ENCODE data around the gene NHERF1.

Gene NHERF1

GRCh38 chr17:74784125-74784810 is 35.8 kb downstream of the NHERF1 start:
- DNase-seq (ENCODE audit: low read depth) = no peak

DNA sequence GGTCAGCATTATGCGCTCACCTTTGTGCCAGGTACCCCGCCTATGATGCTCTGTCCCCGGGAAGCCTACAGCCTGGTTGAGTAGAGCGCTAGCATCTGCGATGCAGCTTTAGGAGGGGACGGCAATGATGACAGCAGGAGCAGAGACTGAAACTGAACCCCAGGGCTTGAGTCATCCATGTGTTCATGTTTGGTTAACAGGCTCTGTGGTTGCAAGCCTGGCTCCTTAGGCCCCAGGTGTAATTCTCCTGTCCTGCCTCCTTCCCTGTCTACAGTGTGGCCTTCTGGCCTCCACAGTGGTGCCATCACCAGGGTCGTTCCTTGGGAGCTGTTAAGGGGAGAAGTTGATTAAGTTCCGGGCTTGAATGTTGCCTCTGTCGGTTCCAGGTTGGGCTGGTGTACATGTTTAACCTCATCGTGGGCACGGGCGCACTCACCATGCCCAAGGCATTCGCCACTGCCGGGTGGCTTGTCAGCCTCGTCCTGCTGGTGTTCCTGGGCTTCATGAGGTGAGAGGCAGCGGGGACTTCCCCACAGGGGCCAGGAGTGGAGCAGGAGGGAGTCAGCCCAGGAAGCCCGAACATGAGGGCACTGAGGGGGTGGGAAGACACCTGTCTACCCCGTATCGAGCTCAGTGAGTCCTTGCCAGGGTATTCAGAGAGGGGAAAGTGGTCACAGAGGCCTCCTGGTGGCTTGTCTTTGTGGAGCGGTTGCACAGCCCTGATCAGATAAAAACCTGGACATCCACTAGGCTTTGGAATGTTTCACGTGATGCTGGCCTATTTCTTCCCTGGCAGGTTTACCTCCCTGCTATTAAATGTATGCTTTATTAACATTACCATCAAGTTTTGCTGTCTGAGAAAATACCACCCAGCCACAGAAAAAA is 36.9 kb downstream of the NHERF1 start:
- DNase-seq (ENCODE audit: low read depth) = no peak

DNA sequence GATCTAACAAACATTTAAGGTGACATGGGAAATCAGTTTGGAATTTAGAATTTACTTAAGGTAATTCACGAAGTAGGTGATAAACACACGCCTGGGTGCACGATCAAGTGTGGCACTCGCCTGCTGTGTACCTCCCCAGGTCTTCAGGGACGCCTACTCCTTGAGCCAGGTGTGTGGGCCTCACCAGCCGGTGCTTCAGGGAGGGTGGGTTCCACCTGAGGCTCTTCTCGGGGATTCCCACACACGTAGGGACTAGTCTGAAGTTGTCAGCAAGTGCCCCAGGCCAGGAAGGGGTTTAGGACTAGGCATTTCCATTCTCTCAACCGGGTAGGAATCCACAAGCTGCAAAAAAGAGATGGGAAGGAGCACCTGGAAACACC is 37.5 kb downstream of the NHERF1 start:
- no peak for DNase-seq (ENCODE audit: low read depth)

- no peak for DNase-seq (ENCODE audit: low read depth)
These were observed 38.1 kb downstream of the NHERF1 start for GRCh38 chr17:74786431-74787055.

DNA sequence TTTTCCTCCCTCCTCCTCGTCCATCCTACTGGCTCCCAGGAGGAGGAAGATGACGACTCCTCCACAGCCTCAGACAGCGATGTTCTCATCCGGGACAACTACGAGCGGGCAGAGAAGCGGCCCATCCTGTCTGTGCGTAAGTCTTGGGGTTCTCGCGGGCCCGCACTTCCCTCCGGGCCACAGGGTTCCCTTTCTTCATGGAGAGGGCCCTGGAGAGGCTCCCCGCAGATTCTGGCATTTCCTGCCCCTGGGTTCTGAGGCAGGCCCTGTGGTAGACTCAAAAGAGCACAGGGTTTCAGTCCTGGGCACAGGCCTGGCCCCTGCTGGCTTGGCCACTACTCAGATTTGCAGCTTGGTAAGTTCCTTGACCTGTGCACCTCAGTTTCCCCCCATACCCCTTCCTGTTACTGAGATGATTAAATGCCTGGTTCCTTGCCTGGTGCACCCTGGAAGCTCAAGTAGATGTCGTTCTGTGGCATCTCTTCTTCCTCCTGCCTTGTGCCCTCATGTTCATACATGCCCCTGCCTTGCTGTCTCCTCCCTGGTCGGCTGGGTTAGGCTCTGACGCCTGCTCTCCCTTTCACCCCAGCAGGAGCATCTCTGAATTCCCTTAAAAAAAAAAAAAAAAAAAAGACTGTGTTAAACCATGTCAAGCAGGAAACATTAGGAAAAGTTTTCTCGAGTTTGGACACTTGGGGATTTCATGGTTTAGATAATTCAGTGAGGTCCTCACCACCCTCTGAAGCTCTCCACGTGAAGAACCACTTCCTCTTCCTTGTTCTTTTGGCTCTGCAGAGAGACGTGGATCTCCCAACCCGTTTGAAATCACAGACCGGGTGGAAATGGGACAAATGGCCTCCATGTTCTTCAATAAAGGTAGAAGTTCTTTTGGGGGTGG is 42.0 kb downstream of the NHERF1 start:
- DNase-seq (ENCODE audit: low read depth) = no peak

DNA sequence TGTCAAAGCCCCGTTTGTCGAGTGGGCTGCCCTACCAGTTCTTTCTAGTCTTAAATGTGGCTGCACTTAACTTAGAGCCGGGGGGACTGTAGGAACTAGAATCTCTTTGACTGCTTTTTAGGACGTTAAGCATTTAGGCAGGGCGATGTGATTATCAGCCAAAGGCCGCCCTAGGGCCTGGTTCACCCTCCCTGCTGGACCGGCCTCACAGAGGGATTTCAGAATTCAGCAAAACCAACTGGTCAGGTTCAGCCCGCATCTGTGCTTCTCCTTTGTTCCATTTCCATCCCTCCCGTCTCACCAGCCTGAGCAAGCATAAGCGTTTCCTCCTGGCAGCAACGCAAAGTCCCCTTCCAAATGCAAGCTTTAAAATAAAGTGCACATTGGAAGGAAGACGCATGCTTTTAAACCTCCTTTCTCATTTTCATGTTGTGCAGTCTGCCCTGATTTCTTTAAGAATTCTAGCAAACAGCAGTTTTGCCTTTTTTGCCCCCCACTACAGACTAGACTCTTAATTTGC is 44.2 kb downstream of the NHERF1 start:
- DNase-seq (ENCODE audit: low read depth) = no peak

- no peak for DNase-seq (ENCODE audit: low read depth)
These were observed 47.0 kb downstream of the NHERF1 start for GRCh38 chr17:74795327-74796020.

- DNase-seq (ENCODE audit: low read depth) = no peak
These were observed 47.8 kb downstream of the NHERF1 start for GRCh38 chr17:74796211-74796610.

GRCh38 chr17:74796866-74797265 is 48.4 kb downstream of the NHERF1 start:
- DNase-seq (ENCODE audit: low read depth) = no peak

GRCh38 chr17:74797824-74798223 is 49.4 kb downstream of the NHERF1 start:
- DNase-seq (ENCODE audit: low read depth) = no peak

GRCh38 chr17:74798239-74798707 is 49.8 kb downstream of the NHERF1 start:
- no peak for DNase-seq (ENCODE audit: low read depth)

- no peak for DNase-seq (ENCODE audit: low read depth)
These were observed 50.7 kb downstream of the NHERF1 start for GRCh38 chr17:74799097-74799496.

DNA sequence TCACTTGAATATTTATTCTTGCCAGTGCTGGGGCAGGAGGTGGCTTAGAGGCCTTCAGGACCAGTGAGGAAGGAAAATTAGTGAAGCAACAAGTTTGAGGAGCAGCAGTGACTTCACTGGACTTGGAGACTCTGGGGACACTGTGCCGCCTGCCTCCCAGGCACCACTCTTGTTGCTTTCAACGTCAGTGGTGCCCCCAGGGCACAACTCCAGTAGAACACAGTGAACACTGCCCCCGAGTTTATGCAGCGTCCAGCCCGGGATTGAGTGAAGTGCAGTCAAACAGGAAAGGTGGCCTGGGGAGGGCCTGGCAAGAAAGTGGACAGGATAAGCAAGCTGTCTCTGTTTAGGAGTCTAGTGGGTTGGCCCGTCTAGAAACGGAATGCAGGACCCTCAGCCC is 52.1 kb downstream of the NHERF1 start:
- DNase-seq (ENCODE audit: low read depth) = no peak

DNA sequence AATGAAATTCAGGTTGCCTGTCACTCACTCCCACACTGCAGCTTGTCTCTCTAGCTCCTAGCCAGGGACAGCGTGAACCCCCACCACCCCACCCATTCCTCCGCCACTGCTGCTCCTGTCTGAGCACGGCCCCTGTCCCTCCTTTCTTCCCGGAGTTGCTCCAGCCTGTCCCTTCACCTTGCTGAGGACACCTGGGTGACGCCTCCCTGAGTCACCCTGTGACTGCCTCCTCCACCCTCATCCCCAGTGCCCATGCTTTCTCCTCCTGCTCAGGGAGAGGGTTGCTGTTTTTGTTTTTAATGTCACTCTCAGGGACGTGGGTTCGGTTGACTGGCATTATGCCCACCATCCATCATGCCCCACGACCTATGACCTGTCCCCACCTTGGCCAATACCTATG is 53.5 kb downstream of the NHERF1 start:
- DNase-seq (ENCODE audit: low read depth) = no peak

- DNase-seq (ENCODE audit: low read depth) = no peak
These were observed 55.0 kb downstream of the NHERF1 start for GRCh38 chr17:74803388-74803930.

DNA sequence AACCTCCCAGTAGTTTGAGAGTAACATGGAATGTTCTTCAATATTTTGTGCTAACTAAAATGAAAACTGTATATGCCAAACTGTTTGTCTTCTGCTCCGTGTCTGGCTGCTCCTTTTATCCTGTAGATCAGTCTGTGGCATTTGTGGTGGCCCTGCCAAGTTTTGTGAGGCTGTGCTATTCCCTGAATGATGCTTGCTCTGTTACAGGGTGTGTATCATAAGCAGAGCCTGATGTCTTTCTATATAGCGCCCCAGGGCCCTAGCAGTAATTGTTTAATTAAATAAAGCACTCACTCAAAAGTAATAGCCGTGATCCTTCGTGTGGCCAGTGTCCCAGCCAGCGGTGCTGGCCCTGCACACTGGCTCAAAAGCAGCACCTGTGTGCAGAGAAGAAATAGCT is 55.5 kb downstream of the NHERF1 start:
- DNase-seq (ENCODE audit: low read depth) = no peak

DNA sequence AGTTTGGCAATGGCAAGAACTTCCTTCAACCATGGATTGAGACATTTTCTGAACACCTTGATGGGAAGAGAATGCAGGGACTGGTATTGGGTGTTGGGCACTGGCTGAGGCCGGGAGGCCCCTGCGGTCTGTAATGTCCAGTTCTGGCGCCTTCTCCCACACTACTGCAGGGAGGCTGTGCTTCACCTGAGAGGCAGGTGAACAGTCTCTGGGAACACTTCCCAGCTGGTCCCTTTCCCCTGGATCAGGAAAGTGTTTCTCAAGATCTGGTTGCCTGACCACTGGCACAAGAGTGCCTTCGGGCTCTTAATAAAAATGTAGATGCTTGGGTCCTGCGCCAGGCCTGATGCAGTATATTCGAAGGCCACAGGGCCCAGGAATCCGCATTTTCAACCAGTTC is 56.3 kb downstream of the NHERF1 start:
- no peak for DNase-seq (ENCODE audit: low read depth)

GRCh38 chr17:74805591-74805991 is 57.2 kb downstream of the NHERF1 start:
- no peak for DNase-seq (ENCODE audit: low read depth)

DNA sequence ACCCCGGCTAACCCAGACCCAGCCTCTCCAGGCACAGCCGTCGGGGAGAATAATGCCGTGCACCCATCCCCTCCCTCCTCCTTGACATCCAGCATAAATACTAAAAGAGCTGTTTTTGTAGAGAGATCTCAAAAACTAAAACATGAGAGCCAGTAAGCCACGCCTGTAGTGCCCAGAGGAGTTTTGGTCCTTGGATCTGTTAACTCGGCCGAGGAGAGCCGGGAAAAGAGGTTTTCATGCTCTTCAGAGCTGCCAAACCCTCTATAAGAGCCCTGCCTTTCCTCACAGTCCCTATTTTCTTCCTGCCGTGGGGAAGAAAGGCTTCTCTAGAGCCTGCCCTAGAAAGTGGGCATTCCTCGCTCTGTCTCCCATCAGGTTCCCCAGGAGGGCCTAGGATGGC is 57.9 kb downstream of the NHERF1 start:
- no peak for DNase-seq (ENCODE audit: low read depth)

DNA sequence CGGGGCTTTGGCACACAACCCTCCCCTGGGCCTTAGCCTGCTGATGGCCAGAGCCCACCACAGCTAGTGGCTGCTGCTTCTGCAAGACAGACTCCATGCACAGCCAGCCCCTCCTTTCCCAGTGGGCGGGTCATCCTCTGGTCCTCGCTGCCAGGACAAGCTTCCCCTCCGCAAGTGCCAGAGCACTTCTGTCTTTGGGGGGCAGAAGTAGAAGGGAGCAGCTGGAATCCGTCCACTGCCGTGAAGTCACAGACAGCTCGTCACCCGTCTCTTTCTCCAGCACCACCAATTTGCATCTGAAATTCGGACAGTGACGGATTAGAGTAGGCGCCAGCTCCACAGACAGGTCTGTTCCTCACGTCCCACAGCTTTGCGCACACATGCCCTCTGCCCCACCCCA is 59.0 kb downstream of the NHERF1 start:
- DNase-seq (ENCODE audit: low read depth) = no peak

GRCh38 chr17:74807925-74808324 is 59.5 kb downstream of the NHERF1 start:
- DNase-seq (ENCODE audit: low read depth) = no peak
